ENCODE measurements around the gene SERPINI1.

SERPINI1 gene

DNA sequence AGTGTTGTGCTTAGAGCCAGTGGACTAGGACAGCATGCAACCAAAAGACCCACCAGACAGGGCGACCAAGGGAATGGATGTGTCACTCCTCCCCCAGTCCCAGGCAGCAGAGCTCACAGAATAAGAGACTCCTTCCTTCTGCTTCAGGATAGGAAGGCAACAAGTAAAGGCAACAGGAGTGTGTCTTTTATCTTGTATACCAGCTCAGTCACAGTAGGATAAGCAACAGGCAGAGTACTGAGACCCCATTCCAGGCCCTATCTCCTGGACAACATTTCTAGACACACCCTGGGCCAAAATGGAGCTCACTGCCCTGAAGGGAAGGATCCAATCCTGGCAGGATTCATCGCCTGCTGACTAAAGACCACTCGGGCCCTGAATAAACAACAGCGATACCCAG, 25.8 kb upstream of the SERPINI1 start:
- TF ChIP-seq, protein P1, sequence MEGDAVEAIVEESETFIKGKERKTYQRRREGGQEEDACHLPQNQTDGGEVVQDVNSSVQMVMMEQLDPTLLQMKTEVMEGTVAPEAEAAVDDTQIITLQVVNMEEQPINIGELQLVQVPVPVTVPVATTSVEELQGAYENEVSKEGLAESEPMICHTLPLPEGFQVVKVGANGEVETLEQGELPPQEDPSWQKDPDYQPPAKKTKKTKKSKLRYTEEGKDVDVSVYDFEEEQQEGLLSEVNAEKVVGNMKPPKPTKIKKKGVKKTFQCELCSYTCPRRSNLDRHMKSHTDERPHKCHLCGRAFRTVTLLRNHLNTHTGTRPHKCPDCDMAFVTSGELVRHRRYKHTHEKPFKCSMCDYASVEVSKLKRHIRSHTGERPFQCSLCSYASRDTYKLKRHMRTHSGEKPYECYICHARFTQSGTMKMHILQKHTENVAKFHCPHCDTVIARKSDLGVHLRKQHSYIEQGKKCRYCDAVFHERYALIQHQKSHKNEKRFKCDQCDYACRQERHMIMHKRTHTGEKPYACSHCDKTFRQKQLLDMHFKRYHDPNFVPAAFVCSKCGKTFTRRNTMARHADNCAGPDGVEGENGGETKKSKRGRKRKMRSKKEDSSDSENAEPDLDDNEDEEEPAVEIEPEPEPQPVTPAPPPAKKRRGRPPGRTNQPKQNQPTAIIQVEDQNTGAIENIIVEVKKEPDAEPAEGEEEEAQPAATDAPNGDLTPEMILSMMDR (IDR thresholded peaks at IDR 0.05; ENCODE audit: control insufficient read depth, insufficient read depth, low read depth, low read length, missing control alignments), result no peak
- no peak for DNase-seq (ENCODE audit: low read depth)
- H3K4me3 ChIP-seq (ENCODE audit: control insufficient read depth, low read depth, low read length), result no peak overlapping the region

DNA sequence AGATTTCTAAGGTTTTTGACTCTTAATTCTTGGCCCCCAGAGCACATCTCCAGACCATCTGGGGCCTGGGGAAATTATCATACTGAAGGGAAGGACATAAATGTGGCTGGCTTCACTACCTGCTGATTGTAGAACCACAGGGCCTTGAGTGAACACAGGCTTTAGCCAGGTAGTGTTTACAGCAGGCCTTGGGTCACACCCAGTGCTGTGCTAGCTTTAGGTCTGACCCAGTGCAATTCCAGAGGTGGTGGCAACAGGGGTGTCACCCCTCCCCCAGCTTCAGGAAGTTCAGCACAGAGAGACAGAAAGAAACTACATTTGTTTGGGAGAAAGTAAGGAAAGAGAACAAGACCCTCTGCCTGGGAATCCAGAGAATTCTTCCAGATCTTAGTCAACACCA, 25.0 kb upstream of the SERPINI1 start:
- TF ChIP-seq, protein P1 (IDR thresholded peaks at IDR 0.05; ENCODE audit: control insufficient read depth, insufficient read depth, low read depth, low read length, missing control alignments), result no peak
- DNase-seq (ENCODE audit: low read depth), result no peak
- H3K4me3 ChIP-seq (ENCODE audit: control insufficient read depth, low read depth, low read length), result no peak overlapping the region

- no peak overlapping the region for H3K4me3 ChIP-seq (ENCODE audit: control insufficient read depth, low read depth, low read length)
- TF ChIP-seq, protein P1 (IDR thresholded peaks at IDR 0.05; ENCODE audit: control insufficient read depth, insufficient read depth, low read depth, low read length, missing control alignments), result no peak
- DNase-seq (ENCODE audit: low read depth), result no peak
These were observed 24.1 kb upstream of the SERPINI1 start for GRCh38 chr3:167711439-167711838.

- TF ChIP-seq, protein P1 (IDR thresholded peaks at IDR 0.05; ENCODE audit: control insufficient read depth, insufficient read depth, low read depth, low read length, missing control alignments), result no peak
- H3K4me3 ChIP-seq (ENCODE audit: control insufficient read depth, low read depth, low read length), result no peak overlapping the region
- DNase-seq (ENCODE audit: low read depth), result no peak
These were observed 23.1 kb upstream of the SERPINI1 start for GRCh38 chr3:167712445-167712844.

DNA sequence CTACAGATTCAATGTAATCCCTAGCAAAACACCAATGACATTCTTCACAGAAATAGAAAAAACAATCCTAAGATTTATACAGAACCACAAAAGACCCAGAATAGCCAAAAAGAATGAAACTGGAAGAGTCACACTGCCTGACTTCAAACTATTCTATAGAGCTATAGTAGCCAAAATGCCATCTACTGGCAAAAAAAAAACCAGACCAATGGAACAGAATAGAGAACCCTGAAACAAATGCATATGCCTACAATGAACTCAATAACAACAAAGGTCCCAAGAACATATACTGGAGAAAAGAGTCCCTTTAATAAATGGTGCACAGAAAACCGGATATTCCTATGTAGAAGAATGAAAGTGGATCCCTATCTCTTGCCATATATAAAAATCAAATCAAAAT, 20.6 kb upstream of the SERPINI1 start:
- no peak for DNase-seq (ENCODE audit: low read depth)
- TF ChIP-seq, protein P1 (IDR thresholded peaks at IDR 0.05; ENCODE audit: control insufficient read depth, insufficient read depth, low read depth, low read length, missing control alignments), result no peak
- no peak overlapping the region for H3K4me3 ChIP-seq (ENCODE audit: control insufficient read depth, low read depth, low read length)

DNA sequence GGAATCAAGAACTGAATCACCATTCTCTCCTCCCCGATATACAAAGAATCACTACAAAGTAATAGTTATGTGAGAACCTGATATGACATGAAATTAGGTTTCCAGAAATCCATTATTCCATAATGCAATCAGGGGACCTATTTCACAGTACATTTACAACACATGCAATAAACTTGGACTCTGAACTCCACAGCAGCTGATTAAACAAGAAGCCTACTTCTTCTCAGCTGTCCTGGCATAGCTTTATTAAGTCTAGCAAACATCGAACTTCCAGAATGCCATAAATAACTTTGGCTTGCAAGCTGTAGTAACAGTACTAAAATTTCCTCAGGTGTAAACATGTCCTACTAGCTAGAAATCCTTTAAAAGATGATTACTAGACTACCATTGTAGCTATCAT, 18.6 kb upstream of the SERPINI1 start:
- DNase-seq (ENCODE audit: low read depth), result no peak
- no peak overlapping the region for H3K4me3 ChIP-seq (ENCODE audit: control insufficient read depth, low read depth, low read length)
- TF ChIP-seq, protein P1 (IDR thresholded peaks at IDR 0.05; ENCODE audit: control insufficient read depth, insufficient read depth, low read depth, low read length, missing control alignments), result no peak

DNA sequence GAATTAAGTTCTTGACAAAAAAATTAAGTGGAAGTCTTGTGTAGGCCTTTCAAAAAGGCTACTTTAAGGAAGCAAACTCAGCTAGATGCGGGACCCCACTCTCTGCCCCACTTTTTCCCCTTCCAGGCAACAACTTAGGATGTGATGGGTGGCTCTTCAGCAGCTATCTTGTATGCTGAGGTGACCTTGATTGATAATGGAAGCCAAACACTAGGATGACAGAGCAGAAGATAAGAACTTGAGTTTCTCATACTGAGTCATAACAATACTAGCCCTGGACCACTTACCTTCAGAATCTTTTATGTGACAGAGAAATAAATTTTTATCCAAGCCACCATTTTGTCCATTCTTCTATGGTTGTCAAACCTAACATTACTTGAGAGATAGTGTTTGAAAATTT, 16.9 kb upstream of the SERPINI1 start:
- TF ChIP-seq, protein P1 (IDR thresholded peaks at IDR 0.05; ENCODE audit: control insufficient read depth, insufficient read depth, low read depth, low read length, missing control alignments), result no peak
- no peak overlapping the region for H3K4me3 ChIP-seq (ENCODE audit: control insufficient read depth, low read depth, low read length)
- no peak for DNase-seq (ENCODE audit: low read depth)

Data from AG09309 (cell line).